SK-N-SH (cell line): Measurements from ENCODE around the gene PTPN9. TPM values are rescaled to one million over a fixed set of nuclear protein-coding genes. Genes with fewer than 3 reads are reported as not detected.

ENCODE experiments used
- CTCF ChIA-PET: fragments of 300-600, 350-600 bp; formaldehyde crosslinking; extraction: SDS; loops from one replicate; lab custom pipeline; 2021; lab: Yijun Ruan, JAX
- POLR2A ChIA-PET: fragments of 350-600 bp; sonication (Branson Sonifier 250); formaldehyde crosslinking; extraction: SDS; loops from one replicate; lab custom pipeline; 2020; ENCODE audit warnings: antibody characterized with exemption, inconsistent platforms; lab: Yijun Ruan, JAX
- DNase-seq: peaks from one replicate; pipeline ENCODE4 v3.0.0; 2012
- H2AFZ ChIP-seq: fragments of 200-600 bp; sonication (generic); 2 replicates; pipeline ENCODE4 v1.8.1; 2016; ENCODE audit warnings: antibody characterized with exemption, mild to moderate bottlenecking, low read depth
- H3F3A ChIP-seq: fragments of 200-600 bp; sonication (generic); replicated peaks from 2 replicates; pipeline ENCODE3; 2016; ENCODE audit warnings: antibody characterized with exemption, mild to moderate bottlenecking; ENCODE audit not compliant: insufficient read depth
- H3K27ac ChIP-seq, 2 experiments: fragments of 200-500 bp in 1 of 2; fragments of 200-600 bp in 1 of 2; sonication (Bioruptor generic) in 1 of 2; sonication (generic), shearing (Covaris generic) in 1 of 2; 2 replicates each; pipeline versions ENCODE4 v1.5.1 to v1.6.1; 2014 to 2016; ENCODE audit warnings: low read depth in 2 of 2, inconsistent platforms in 1 of 2, low read length in 1 of 2, mild to moderate bottlenecking in 1 of 2, mixed read lengths in 1 of 2
- H3K27me3 ChIP-seq: fragments of 200-600 bp; sonication (generic), shearing (Covaris generic); 2 replicates; pipeline ENCODE4 v1.6.1; 2016; ENCODE audit warnings: mixed run types; ENCODE audit not compliant: insufficient read depth
- H3K36me3 ChIP-seq, 2 experiments: fragments of 200-500 bp in 1 of 2; fragments of 200-600 bp in 1 of 2; sonication (Bioruptor generic) in 1 of 2; sonication (generic) in 1 of 2; replicated peaks in 1 of 2; 2 replicates each; pipeline versions ENCODE3 to v1.5.1; 2014 to 2016; ENCODE audit warnings: low read length in 1 of 2, mild to moderate bottlenecking in 1 of 2; ENCODE audit not compliant: insufficient read depth in 2 of 2, control insufficient read depth in 1 of 2
- H3K4me1 ChIP-seq, 2 experiments: fragments of 200-500 bp in 1 of 2; fragments of 200-600 bp in 1 of 2; sonication (Bioruptor generic) in 1 of 2; sonication (generic), shearing (Covaris generic) in 1 of 2; 2 replicates each; pipeline versions ENCODE4 v1.5.1 to v1.6.1; 2014 to 2016; ENCODE audit warnings: low read depth in 1 of 2, low read length in 1 of 2, mixed run types in 1 of 2; ENCODE audit not compliant: insufficient read depth in 2 of 2, control insufficient read depth in 1 of 2
- H3K4me2 ChIP-seq: fragments of 200-600 bp; sonication (generic), shearing (Covaris generic); 2 replicates; pipeline ENCODE4 v1.6.1; 2017; ENCODE audit warnings: mixed run types
- H3K4me3 ChIP-seq, 2 experiments: fragments of 200-500 bp in 1 of 2; fragments of 200-600 bp in 1 of 2; sonication (Bioruptor generic) in 1 of 2; sonication (generic), shearing (Covaris generic) in 1 of 2; 2 replicates each; pipeline versions ENCODE4 v1.5.1 to v1.8.1; 2014 to 2016; ENCODE audit warnings: low read depth in 2 of 2, inconsistent platforms in 1 of 2, low read length in 1 of 2, mild to moderate bottlenecking in 1 of 2, mixed read lengths in 1 of 2, moderate library complexity in 1 of 2
- H3K79me2 ChIP-seq: fragments of 200-600 bp; sonication (generic); 2 replicates; pipeline ENCODE4 v1.8.1; 2017; ENCODE audit warnings: mild to moderate bottlenecking; ENCODE audit not compliant: insufficient read depth
- H3K9ac ChIP-seq: fragments of 200-600 bp; sonication (generic); 2 replicates; pipeline ENCODE4 v1.6.1; 2017; ENCODE audit warnings: mixed run types
- H3K9me2 ChIP-seq: fragments of 200-600 bp; sonication (generic); 2 replicates; pipeline ENCODE4 v1.6.1; 2017; ENCODE audit warnings: mixed run types
- H3K9me3 ChIP-seq: fragments of 200-600 bp; sonication (generic); 2 replicates; pipeline ENCODE4 v1.6.1; 2017; ENCODE audit warnings: mixed run types, mild to moderate bottlenecking, moderate library complexity
- H4K20me1 ChIP-seq: fragments of 200-600 bp; sonication (generic); 2 replicates; pipeline ENCODE4 v1.6.1; 2017; ENCODE audit warnings: mild to moderate bottlenecking, mixed run types; ENCODE audit not compliant: insufficient read depth
- EP300 ChIP-seq, 2 experiments: IDR thresholded peaks; 2 replicates each; pipeline versions ENCODE4 v1.4.0 to v1.6.1; 2012; ENCODE audit warnings: borderline replicate concordance in 1 of 2, low read depth in 1 of 2, low read length in 1 of 2
- EZH2phosphoT487 ChIP-seq: fragments of 200-600 bp; sonication (generic); IDR thresholded peaks from 2 replicates; pipeline ENCODE4 v1.6.1; 2017; ENCODE audit warnings: low read depth, mixed run types, mild to moderate bottlenecking, antibody characterized with exemption, moderate library complexity, borderline replicate concordance
- MXI1 ChIP-seq: IDR thresholded peaks from 2 replicates; pipeline ENCODE4 v1.6.1; 2012; ENCODE audit warnings: mild to moderate bottlenecking, low read depth, low read length, improper control_type of control experiment
- RFX5 ChIP-seq: IDR thresholded peaks from 2 replicates; pipeline ENCODE4 v1.6.1; 2012; ENCODE audit warnings: mild to moderate bottlenecking, improper control_type of control experiment, low read length
- RXRA ChIP-seq: IDR thresholded peaks from 2 replicates; pipeline ENCODE4 v1.4.0; 2012; ENCODE audit warnings: low read depth, mild to moderate bottlenecking, borderline replicate concordance
- SIN3A ChIP-seq: IDR thresholded peaks from 2 replicates; pipeline ENCODE4 v1.6.1; 2012; ENCODE audit warnings: low read depth, mild to moderate bottlenecking, low read length, moderate library complexity, borderline replicate concordance
- TCF12 ChIP-seq: IDR thresholded peaks from 2 replicates; pipeline ENCODE4 v1.4.0; 2012
- WGBS: methylation state at CpG from one replicate; pipeline ENCODE4 v1.1.6; 2017; ENCODE audit warnings: low lambda C conversion rate; 5-methylcytosine and 5-hydroxymethylcytosine counted together
- polyA plus RNA-seq, 3 experiments: library from polyadenylated mRNA; depleted of rRNA; stranded (reverse); fragments of >200 nt; gene quantifications; 2 replicates each; pipeline ENCODE4 v1.2.3, GENCODE V29; 2012
- TF ChIP-seq, protein P1 (sequence below): IDR thresholded peaks from 2 replicates; pipeline ENCODE4 v1.4.0; 2012; ENCODE audit warnings: low read depth
- TF ChIP-seq, protein P2 (sequence below): fragments of 200-600 bp; sonication (generic); IDR thresholded peaks from 2 replicates; pipeline ENCODE4 v1.6.1; 2017; ENCODE audit warnings: antibody characterized with exemption, mild to moderate bottlenecking, moderate library complexity
- TF ChIP-seq, protein P3 (sequence below): fragments of 150-350 bp; IDR thresholded peaks from 2 replicates; pipeline ENCODE4 v1.6.1; 2016; ENCODE audit warnings: mild to moderate bottlenecking, low read depth, low read length
- TF ChIP-seq, protein P4 (sequence below): IDR thresholded peaks from 2 replicates; pipeline ENCODE4 v1.4.0; 2012; ENCODE audit warnings: low read depth, borderline replicate concordance
- TF ChIP-seq, protein P5 (sequence below): IDR thresholded peaks from 2 replicates; pipeline ENCODE4 v1.6.1; 2012; ENCODE audit warnings: mild to moderate bottlenecking, low read depth, low read length, moderate library complexity
- TF ChIP-seq, protein P6 (sequence below): fragments of 150-350 bp; IDR thresholded peaks from 2 replicates; pipeline ENCODE4 v1.6.1; 2017; ENCODE audit warnings: antibody characterized with exemption, low read length, low read depth, borderline replicate concordance

PTPN9 gene
- polyA plus RNA-seq, 1 of the 3 experiments (the other 2 are of a cell fraction), result 25.9 TPM

DNA sequence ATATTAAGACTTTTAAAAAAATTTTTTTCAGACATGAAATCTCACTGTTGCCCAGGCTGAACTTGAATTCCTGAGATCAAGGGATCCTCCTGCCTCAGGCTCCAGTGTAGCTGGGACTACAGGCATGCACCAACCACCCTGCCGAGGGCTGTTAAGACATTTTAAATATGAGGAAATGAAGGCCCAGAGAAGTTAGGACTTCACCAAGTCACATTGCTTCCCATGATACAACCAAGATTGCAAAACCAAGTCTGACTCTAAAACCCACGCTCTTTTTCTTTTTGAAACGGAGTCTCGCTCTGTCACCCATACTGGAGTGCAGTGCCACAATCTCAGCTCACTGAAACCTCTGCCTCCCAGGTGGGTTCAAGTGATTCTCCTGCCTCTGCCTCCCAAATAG, 28.0 kb downstream of the PTPN9 start:
- no peaks in the 10 kb centered on the region for H3K27me3 ChIP-seq
- H4K20me1 ChIP-seq, result peaks cover 65% of the 10 kb centered on the region
- no peak overlapping the region for H3K4me3 ChIP-seq
- H3K4me1 ChIP-seq, result no peaks in the 10 kb centered on the region
- POLR2A ChIA-PET, result no interaction called here
- H3K27ac ChIP-seq, result no peak overlapping the region
- DNase-seq, result no peak
- H3K79me2 ChIP-seq, result peaks cover 98% of the 10 kb centered on the region
- no peak overlapping the region for H3K9ac ChIP-seq
- H3K4me2 ChIP-seq, result no peak overlapping the region
- WGBS, result 98% methylated on average over 4 of the region's 4 CpGs
- CTCF ChIA-PET, result no interaction called here
- H2AFZ ChIP-seq, result no peak overlapping the region
- no peak for TF ChIP-seq EP300 (IDR thresholded peaks at IDR 0.05; ENCODE audit: borderline replicate concordance in 1 of 2, low read depth in 1 of 2, low read length in 1 of 2)
- TF ChIP-seq, protein P1, sequence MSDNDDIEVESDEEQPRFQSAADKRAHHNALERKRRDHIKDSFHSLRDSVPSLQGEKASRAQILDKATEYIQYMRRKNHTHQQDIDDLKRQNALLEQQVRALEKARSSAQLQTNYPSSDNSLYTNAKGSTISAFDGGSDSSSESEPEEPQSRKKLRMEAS, result no peak
- no peak for TF ChIP-seq EZH2phosphoT487
- TF ChIP-seq, protein P2, sequence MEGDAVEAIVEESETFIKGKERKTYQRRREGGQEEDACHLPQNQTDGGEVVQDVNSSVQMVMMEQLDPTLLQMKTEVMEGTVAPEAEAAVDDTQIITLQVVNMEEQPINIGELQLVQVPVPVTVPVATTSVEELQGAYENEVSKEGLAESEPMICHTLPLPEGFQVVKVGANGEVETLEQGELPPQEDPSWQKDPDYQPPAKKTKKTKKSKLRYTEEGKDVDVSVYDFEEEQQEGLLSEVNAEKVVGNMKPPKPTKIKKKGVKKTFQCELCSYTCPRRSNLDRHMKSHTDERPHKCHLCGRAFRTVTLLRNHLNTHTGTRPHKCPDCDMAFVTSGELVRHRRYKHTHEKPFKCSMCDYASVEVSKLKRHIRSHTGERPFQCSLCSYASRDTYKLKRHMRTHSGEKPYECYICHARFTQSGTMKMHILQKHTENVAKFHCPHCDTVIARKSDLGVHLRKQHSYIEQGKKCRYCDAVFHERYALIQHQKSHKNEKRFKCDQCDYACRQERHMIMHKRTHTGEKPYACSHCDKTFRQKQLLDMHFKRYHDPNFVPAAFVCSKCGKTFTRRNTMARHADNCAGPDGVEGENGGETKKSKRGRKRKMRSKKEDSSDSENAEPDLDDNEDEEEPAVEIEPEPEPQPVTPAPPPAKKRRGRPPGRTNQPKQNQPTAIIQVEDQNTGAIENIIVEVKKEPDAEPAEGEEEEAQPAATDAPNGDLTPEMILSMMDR, result no peak
- no peak for TF ChIP-seq TCF12
- TF ChIP-seq, protein P3, sequence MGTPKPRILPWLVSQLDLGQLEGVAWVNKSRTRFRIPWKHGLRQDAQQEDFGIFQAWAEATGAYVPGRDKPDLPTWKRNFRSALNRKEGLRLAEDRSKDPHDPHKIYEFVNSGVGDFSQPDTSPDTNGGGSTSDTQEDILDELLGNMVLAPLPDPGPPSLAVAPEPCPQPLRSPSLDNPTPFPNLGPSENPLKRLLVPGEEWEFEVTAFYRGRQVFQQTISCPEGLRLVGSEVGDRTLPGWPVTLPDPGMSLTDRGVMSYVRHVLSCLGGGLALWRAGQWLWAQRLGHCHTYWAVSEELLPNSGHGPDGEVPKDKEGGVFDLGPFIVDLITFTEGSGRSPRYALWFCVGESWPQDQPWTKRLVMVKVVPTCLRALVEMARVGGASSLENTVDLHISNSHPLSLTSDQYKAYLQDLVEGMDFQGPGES, result no peak
- no peaks in the 10 kb centered on the region for H3K9me3 ChIP-seq
- H3F3A ChIP-seq, result peaks cover 6% of the 10 kb centered on the region
- no peaks in the 10 kb centered on the region for H3K9me2 ChIP-seq
- no peaks in the 10 kb centered on the region for H3K36me3 ChIP-seq

DNA sequence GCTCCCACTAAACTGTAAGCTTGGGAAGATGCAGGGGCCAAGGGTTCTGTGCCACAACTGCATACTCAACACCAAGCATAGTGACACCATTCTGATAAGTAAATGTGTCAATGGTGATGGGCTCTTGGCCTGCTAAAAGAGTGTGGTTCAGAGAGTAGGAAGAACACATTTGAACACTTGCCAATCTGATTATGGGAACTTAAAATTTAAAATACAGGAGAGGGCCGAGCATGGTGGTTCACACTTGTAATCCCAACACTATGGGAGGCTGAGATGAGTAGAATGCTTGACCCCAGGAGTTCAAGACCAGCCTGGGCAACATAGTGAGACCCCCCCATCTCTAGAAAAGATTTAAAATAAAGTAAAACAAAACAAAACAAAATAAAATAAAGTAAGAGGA, 34.1 kb downstream of the PTPN9 start:
- Histone ChIP-seq H3K4me1 (0 out of 4 replicates have a peak, but pooled peaks cover 0 to 5% of the 10 kb centered on the region in 2 experiments), H3K9ac (no peak overlapping the region), H3K4me3 (no peak overlapping the region), H3K9me2 (no peaks in the 10 kb centered on the region), H3K27me3 (no peaks in the 10 kb centered on the region), H3K4me2 (no peak overlapping the region), H3K9me3 (no peaks in the 10 kb centered on the region), H2AFZ (no peak overlapping the region), H3K36me3 (no peaks in the 10 kb centered on the region), H3K79me2 (peaks cover 98% of the 10 kb centered on the region), H3K27ac (peak overlapping the region in 1 of 2 experiments; percentile 12; a peak in 1 of 4 replicates), H4K20me1 (peaks cover 63% of the 10 kb centered on the region), H3F3A (peaks cover 11% of the 10 kb centered on the region)
- 41% methylated on average over 1 of the region's 1 CpG for WGBS
- POLR2A ChIA-PET, result no interaction called here
- CTCF ChIA-PET, result interaction anchor here (2.1 kb wide), 1 partner anchor 12 kb away, joined by 9 read pairs; no protein-coding TSS in a partner anchor
- no peak for DNase-seq
- TF ChIP-seq, protein P4, sequence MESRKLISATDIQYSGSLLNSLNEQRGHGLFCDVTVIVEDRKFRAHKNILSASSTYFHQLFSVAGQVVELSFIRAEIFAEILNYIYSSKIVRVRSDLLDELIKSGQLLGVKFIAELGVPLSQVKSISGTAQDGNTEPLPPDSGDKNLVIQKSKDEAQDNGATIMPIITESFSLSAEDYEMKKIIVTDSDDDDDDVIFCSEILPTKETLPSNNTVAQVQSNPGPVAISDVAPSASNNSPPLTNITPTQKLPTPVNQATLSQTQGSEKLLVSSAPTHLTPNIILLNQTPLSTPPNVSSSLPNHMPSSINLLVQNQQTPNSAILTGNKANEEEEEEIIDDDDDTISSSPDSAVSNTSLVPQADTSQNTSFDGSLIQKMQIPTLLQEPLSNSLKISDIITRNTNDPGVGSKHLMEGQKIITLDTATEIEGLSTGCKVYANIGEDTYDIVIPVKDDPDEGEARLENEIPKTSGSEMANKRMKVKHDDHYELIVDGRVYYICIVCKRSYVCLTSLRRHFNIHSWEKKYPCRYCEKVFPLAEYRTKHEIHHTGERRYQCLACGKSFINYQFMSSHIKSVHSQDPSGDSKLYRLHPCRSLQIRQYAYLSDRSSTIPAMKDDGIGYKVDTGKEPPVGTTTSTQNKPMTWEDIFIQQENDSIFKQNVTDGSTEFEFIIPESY, result no peak
- TF ChIP-seq, protein P3, result no peak
- TF ChIP-seq MXI1, result no peak
- no peak for TF ChIP-seq RXRA
- TF ChIP-seq, protein P5, sequence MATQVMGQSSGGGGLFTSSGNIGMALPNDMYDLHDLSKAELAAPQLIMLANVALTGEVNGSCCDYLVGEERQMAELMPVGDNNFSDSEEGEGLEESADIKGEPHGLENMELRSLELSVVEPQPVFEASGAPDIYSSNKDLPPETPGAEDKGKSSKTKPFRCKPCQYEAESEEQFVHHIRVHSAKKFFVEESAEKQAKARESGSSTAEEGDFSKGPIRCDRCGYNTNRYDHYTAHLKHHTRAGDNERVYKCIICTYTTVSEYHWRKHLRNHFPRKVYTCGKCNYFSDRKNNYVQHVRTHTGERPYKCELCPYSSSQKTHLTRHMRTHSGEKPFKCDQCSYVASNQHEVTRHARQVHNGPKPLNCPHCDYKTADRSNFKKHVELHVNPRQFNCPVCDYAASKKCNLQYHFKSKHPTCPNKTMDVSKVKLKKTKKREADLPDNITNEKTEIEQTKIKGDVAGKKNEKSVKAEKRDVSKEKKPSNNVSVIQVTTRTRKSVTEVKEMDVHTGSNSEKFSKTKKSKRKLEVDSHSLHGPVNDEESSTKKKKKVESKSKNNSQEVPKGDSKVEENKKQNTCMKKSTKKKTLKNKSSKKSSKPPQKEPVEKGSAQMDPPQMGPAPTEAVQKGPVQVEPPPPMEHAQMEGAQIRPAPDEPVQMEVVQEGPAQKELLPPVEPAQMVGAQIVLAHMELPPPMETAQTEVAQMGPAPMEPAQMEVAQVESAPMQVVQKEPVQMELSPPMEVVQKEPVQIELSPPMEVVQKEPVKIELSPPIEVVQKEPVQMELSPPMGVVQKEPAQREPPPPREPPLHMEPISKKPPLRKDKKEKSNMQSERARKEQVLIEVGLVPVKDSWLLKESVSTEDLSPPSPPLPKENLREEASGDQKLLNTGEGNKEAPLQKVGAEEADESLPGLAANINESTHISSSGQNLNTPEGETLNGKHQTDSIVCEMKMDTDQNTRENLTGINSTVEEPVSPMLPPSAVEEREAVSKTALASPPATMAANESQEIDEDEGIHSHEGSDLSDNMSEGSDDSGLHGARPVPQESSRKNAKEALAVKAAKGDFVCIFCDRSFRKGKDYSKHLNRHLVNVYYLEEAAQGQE, result no peak
- TF ChIP-seq RFX5, result no peak
- TF ChIP-seq, protein P6, sequence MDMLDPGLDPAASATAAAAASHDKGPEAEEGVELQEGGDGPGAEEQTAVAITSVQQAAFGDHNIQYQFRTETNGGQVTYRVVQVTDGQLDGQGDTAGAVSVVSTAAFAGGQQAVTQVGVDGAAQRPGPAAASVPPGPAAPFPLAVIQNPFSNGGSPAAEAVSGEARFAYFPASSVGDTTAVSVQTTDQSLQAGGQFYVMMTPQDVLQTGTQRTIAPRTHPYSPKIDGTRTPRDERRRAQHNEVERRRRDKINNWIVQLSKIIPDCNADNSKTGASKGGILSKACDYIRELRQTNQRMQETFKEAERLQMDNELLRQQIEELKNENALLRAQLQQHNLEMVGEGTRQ, result no peak
- no peak for TF ChIP-seq EZH2phosphoT487
- no peak for TF ChIP-seq SIN3A
